ENCODE results near the gene PITRM1. TPM values are rescaled to one million over a fixed set of nuclear protein-coding genes. Genes with fewer than 3 reads are reported as not detected.

The PITRM1 gene
- total RNA-seq, 1 donor from 2014 or later = 96.1 TPM

Other genes with a start within 250 kb of the PITRM1 start
- 20.2 and 26.2 TPM in 2 replicates for gene PFKP, start 105.2 kb downstream of the PITRM1 start, total RNA-seq

Measured in myocyte (in vitro differentiated cells).